AG04449 (cell line): ENCODE results near the gene PDE8B.

Experiments
- CTCF ChIA-PET: fragments of 350-600 bp; formaldehyde crosslinking; extraction: SDS; loops from one replicate; lab custom pipeline; 2021; ENCODE audit warnings: antibody characterized with exemption; lab: Yijun Ruan, JAX
- POLR2A ChIA-PET: fragments of 400-600, 350-600 bp; formaldehyde crosslinking; extraction: SDS; loops from one replicate; lab custom pipeline; 2020; ENCODE audit warnings: antibody characterized with exemption, inconsistent platforms; lab: Yijun Ruan, JAX
- DNase-seq: peaks from one replicate; pipeline ENCODE4 v3.0.0-alpha.2; 2010; ENCODE audit warnings: low read depth, low spot score
- H3K4me3 ChIP-seq: 2 replicates; pipeline ENCODE4 v1.5.1; 2011; ENCODE audit warnings: low read depth, mild to moderate bottlenecking, control low read depth, low read length
- CTCF ChIP-seq: IDR thresholded peaks from one replicate; pipeline ENCODE4 v1.5.1; 2011; ENCODE audit warnings: mild to moderate bottlenecking, moderate library complexity, low read length, control low read depth, inconsistent platforms; ENCODE audit not compliant: insufficient read depth; ENCODE audit errors: missing control alignments

Gene PDE8B

DNA sequence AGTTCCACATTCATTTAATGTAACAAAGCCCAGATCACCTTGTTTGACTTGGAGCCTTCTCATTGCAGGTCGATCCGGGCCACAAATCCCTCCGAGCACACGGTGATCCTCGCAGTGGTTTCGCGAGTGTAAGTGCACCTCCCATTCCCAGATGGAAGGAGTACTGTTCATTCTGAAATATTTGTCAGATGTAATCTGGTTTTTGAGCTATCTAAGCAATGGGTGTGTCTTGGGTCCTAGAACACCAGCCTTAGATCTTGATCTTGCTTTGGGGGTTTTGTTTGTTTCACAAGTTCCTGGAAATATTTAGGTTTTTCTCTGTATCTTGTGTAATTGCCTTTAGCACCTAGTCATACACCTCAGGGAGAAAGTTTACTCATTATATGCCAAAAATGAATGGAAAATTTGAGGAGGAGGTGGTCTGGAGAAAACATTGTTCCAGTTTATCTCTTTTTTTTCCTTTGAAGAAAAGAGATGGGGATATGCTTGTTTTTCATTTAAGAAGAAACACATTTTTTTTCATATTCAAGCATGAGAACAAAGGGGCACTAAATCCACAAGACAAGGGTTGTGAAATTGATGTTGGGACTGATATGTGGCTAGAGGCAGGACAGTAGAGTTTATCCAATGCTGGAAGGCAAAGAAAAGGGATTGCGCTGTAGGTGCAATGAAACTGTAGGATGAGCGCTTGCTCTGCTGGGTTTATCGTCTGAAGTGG is 118.6 kb downstream of the PDE8B start:
- POLR2A ChIA-PET = no interaction called here
- DNase-seq = no peak
- CTCF ChIA-PET = no interaction called here
- no peak for TF ChIP-seq CTCF
- no peak overlapping the region for H3K4me3 ChIP-seq

DNA sequence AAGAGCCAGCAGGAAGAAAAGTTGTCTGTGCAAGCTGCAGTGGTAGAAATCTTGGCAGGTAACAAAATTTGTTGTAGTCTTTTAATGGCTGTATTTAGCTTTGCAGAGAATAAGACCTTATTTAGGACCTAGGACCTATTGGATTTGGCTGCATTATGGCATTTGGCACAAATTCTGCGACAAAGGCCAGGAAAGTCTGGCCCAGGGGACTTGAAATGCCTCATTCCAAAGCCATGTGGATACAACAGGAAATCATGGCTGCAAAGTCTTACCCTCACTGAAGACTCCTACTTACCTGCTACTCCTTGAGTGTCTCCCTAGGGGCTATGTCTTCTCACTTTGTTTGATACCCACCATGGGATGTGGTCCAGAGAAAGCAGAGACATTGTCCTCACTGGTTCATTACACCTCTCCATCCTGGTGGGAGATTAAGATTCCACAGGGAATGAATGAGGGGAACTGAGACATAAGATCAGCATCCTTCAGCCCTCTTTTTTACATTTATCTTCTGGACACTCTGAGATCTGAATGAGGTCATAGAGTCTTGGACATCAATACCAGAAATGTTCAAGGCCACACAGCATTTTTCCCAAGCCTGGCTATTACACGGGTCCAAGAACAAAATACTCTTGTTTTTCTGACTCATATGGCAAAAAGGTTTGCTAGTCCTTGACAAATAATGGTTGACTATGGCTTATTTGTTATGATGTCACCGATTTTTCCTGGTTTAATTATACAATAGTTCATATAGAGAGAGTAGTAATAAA is 119.4 kb downstream of the PDE8B start:
- ChIA-PET POLR2A (no interaction called here), CTCF (no interaction called here)
- H3K4me3 ChIP-seq = no peak overlapping the region
- TF ChIP-seq CTCF = no peak
- DNase-seq = no peak

GRCh38 chr5:77333036-77333435 is 122.6 kb downstream of the PDE8B start:
- ChIA-PET CTCF (no interaction called here), POLR2A (no interaction called here)
- no peak for DNase-seq
- H3K4me3 ChIP-seq = no peak overlapping the region
- TF ChIP-seq CTCF = no peak

DNA sequence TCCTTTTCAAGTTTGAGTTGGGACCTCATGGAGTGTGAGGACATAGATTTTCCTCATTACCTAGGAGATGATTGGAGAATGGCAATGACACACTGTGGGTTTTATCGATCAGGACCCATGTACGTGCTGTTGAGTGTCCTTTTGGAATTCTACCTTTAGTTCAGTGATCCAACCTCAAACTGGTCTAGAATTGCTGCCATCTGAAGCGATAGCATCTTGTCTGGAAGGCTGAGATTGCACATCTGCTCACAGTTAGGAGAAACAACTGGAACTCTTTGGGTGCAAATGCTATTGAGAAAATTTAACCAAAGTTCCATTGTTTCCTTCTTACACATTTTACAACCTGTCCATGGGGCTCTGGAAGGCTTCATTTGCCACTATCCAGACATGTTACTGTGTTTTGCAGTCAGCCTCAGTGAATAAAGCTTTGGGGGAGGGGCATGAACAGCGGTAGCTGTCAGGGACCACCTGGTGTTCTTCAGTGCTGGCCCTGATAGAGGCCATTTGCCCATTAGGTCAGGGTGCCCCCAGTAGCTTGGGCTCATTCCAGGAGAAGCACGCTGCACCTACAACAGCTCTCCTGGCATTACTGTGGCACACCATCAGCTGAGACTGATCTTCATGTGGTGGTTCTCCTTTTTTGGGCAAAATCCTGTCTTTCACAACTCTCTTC is 123.1 kb downstream of the PDE8B start:
- ChIA-PET CTCF (interaction anchor here (1.3 kb wide), 1 partner anchor 20 kb away, joined by 3 read pairs; no protein-coding TSS in a partner anchor), POLR2A (no interaction called here)
- H3K4me3 ChIP-seq = no peak overlapping the region
- no peak for TF ChIP-seq CTCF
- no peak for DNase-seq

GRCh38 chr5:77337246-77337645 is 126.8 kb downstream of the PDE8B start:
- TF ChIP-seq CTCF = no peak
- ChIA-PET CTCF (interaction anchor here (1.0 kb wide), 1 partner anchor 156 kb away, joined by 6 read pairs; no protein-coding TSS in a partner anchor), POLR2A (no interaction called here)
- DNase-seq = no peak
- no peak overlapping the region for H3K4me3 ChIP-seq

DNA sequence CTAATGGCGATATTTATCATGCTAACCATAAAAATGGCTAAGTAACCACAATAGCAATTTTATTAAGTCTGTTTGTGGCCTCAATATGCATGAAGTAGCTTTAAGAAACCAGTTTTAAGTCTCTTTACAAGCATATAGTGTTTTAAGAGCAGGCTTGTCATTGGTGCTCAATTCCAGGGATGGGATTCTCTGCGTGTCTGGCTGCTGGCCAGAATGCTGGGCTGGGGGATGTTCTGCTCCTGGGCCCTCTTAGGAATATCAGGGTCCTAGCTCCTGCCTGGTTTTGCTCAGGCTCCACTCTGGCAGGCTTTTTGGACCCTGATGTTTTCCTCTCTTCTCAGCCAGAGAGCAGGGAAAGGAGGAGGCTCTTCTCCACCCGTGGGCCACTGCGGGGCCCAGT is 127.2 kb downstream of the PDE8B start:
- ChIA-PET POLR2A (no interaction called here), CTCF (interaction anchor here (1.0 kb wide), 1 partner anchor 156 kb away, joined by 6 read pairs; no protein-coding TSS in a partner anchor)
- no peak for DNase-seq
- H3K4me3 ChIP-seq = no peak overlapping the region
- TF ChIP-seq CTCF = no peak
